COLO829 (cell line): Measurements from ENCODE around the gene HOXA1.

Source experiments
- DNase-seq: peaks from one replicate; pipeline ENCODE4 v3.0.0; 2012; ENCODE audit warnings: low spot score

Gene HOXA1

DNA sequence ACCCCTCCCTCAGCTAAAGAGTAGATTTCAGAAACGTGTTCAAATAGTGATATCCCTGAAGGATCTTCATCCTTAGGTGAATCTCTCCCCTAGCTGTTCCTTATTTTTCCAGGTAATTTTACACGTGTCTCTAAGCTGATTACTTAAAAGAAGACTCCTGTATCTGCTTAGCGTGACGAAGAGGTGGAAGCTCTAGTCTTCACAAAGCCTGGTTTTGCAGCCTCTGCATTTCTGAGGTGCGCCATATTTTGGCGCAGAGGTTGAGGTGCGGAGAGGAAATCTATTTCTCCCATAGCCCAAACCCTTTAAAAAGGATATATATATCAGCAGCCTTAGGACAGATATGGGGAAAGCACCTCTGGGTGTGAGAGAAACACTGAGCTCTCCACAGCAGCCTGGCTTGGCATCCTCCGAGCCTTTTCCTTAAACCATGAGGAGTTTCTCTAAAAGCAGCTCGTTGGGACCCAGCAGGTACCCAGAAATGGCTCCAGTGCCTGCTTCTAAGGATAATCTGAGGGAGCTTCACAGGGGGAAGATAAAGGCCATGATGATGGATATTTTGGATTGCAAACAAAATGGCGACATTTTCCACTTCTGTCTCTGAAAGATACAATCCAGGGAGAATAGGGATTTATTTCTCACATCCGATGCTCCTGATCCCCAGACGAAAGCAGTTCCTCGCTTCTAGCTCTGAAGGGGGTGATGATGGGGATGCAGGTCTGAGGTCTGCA is 9.7 kb upstream of the HOXA1 start:
- DNase-seq: no peak

- DNase-seq: no peak
Measured at GRCh38 chr7:27104341-27105058, 8.7 kb upstream of the HOXA1 start.

DNA sequence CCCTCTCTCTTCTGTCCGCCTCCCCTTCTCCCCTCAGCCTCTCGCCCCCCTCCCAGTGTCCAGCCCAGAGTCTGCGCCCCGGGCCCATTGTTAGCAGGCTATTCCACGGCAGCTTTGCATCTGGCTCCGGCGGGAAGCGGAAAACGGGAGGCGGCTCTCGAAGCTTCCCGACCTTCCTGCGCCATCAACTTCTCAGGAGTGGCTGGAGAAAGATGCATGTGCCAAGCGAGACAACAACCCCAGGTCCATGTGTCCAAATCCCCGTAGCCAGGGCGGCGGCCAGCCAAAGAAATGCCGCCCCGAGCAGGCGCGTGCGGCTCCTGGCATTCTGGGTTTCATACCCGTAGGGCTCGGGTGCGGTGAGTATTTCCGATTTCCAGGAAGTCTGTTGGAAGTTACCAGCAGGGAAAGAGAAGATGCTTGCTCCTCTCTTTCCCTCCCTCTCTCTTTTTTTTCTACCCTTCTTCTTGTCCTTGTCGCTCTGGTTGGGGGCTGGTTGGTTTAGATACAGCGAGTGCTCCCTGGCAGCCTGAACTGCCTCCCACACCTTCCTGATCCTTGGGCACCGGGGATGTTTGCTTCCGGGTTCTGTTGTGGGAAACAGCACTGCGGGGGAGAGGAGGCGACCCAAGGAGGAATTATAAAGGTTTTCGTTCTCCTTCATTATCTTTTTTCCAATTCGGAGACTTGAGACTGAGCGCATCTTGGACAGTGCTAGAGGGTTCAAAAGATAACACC is 7.9 kb upstream of the HOXA1 start:
- no peak for DNase-seq

DNA sequence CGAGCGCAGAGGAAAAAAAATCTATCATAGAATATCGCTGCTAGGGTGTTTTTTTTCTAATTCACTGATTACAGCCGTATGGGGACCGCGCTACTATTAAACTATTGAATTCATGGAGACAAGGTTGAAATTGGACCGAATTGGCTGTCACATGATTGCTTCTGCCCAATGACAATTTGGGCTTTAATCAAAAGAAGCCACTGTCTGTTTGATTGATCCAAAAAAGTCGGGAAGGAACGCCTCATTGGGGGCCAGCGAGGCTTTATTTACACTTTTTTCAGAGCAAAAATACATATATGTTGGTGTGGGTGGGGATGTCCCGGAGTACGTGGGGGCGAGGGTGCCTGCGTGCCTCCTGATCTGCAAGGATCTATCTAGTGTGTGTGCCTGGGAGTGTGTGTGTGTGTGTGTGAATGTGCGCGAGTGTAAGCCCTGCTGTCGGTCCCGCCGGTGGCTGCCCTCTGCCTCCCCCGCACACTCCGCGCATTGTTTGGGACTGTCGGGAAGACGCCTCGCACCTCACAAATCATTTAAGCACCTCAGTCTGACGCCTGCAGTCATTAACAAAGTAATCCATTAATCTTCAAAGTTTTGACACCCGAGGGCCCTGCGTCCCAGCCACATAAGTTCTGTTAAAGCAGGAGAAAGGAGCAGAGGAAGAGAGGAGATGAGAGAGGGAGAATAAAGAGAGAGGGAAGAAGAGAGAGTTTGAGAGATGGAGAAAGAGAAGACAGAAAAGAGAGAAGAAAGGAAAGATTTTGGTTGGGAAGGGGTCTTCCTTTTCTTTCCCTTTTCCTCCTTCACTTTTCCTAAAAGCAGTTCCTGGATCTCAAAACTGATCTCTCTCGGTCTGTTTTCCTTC is 7.0 kb upstream of the HOXA1 start, which contains the start of gene HOXA2:
HOXA2 (minus strand) TSS at position 103 of the 862 bp plus-strand sequence. CDS start 183 bp downstream, outside the sequence.
- no peak for DNase-seq

DNA sequence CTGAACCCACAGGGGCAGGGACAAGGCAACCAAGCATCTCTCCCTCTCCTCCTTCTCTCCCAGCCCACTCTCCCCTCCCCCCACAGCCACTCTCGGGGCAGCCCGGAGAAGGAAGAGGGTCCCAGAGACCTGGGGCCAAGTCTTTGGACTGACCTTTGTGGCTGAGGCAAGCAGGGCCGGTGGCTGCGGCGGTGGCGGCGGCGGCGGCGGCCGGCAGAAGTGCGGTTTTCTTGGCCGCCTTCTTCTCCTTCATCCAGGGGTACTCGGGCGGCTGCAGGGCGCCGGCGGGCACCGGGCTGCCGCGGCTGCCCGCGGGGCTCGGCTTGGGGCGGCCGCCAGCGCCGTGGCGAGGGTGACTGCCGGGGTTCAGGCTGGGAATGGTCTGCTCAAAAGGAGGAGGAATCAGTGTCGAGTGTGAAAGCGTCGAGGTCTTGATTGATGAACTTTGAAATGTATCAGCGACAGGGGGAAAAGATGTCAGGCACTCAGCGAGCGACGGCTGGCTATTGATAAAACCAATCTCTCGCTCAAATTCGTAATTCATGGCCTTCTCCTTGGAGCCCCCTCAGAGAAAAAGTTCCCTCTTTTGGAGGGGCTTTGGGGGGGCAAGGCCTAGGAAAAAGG is 6.3 kb upstream of the HOXA1 start:
- DNase-seq: no peak

DNA sequence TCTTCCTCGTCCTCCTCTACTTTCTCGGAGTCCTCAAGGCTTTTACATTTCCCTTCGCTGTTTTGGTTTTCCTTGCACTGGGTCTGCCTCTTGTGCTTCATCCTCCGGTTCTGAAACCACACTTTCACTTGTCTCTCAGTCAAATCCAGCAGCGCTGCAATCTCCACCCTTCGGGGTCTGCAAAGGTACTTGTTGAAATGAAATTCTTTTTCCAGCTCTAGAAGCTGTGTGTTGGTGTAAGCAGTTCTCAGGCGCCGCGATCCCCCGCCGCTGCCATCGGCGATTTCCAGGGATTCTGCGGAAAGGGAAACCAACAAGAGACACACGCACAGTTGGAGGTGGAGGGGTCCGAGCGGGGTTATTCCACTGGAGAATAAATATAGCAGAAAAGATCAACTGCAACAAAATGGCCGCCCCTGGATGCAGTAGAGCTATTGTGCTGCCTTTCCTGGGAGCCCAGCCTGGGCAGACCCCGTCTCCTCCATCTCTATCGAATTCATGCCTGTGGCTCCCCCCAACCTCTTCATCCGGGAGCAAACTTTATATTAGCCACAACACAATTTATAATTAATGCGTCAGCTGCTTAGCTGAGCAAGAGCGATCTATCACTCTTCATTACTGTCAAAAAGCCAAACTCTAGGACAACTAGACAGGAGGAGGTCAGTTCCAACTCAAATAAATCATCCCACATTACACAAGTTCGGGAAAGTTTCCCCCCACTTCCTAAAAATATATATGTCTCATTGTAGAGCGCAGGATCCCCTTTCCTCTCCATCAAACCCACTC is 5.6 kb upstream of the HOXA1 start:
- no peak for DNase-seq

- no peak for DNase-seq
Measured at GRCh38 chr7:27100694-27101170, 4.9 kb upstream of the HOXA1 start.

DNA sequence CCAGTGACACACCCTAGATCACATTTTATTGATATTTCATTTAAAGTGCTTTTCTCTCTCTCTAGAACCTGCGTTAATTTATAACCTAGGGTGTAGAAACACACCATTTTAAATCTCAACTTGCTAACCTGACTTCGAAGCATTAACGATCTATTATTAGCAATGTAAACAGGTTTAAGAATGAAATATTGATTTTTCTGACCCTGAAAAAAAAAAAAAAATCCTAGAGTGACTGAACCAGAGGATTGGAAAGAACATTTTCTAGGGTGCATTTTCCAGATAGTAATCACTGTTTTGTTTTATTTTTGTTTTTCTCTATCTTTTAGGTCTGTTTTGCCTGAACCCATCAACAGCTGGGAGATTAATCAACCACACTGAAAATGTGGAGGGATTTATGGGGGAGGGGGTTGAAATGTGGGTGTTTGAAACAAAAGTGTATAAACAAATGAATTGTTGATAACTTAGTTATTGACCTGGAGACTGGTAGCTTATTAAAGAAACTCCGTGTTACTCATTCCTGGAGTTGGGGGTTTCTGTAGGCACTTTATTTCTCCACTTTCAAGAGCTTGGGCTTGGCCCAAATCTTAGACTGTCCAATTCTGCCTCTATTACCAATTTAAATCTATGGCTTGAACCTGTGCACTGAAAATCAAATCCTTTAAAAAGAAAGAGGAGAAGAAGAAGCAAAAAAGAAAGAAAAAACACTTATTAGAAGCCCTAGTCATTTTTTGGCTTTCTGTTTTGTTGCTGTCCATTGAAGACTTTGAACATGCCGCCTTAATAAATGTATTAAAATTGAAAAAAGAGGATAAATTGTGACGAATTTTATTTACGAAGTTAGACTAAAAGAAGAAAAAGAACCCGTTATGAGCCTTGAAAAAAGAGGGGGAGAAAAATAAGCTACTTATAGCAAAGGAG is 3.9 kb upstream of the HOXA1 start:
- no peak for DNase-seq

GRCh38 chr7:27098578-27099451 is 3.0 kb upstream of the HOXA1 start:
- DNase-seq: no peak

GRCh38 chr7:27097686-27098577 is 2.1 kb upstream of the HOXA1 start:
- DNase-seq: no peak

DNA sequence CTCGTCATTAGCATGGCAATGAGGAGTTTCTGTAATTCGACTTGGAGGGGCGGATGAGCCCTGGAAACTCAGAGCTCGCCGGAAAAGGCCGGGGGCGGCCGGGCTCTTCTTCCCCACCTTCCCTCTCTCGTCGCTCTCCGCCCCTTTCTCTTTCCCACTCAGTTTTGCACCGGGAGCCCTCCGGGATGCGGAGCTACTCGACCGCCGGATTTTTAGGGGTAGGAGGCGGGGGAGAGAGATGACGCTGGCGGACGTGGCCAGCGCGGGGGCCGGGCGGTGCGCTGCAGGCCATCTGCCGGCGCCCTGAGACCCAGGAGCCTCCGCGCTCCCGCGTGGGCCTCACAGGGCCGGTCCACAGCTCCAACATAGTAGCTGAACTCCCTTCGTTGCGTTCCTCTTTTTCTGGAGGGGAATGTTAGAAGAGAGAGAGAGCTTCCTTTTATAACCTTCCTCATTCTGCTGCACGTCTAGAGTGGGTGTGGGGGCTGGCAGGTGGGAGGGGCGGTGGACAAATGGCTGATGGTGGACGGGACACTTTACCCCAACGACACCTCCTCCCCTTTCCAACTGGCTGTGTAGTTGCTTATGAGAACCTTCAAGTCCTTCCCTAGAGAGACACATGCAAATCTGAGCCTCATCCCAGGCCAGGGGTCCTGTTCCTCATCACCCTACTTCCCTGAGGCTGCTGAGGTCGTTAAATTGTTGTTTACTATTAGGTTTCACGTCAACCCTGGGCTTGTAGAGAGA is 1.1 kb upstream of the HOXA1 start:
- no peak for DNase-seq

- no peak for DNase-seq
Measured at GRCh38 chr7:27095050-27095896, 527 bp downstream of the HOXA1 start.

DNA sequence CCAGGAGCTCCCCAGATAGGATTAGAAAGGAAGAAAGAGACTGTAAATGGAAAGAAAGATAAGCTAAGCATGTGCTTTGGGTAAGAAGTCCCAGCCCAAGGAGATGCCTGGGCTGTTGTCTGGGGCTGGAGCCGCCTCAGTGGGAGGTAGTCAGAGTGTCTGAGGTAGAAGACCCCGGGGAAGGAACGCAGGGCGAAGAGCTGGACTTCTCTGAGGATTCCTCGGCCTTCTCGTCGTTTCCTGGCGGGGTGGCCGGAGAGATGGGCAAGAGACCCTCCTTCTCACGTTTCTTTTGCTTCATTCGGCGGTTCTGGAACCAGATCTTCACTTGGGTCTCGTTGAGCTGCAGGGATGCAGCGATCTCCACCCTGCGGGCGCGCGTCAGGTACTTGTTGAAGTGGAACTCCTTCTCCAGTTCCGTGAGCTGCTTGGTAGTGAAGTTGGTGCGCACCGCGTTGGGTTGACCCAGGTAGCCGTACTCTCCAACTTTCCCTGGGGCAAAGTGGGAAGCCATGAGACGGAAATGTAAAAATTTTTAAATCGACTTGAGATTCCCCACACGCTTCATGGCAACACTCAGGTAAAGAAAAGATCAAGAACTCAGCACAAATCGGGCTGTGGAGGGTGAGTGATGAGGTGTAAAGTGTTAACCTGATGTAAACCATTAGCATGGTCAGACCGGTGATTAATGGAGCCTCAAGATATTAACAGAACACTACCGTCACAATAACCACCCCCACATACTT is 1.3 kb downstream of the HOXA1 start:
- no peak for DNase-seq

DNA sequence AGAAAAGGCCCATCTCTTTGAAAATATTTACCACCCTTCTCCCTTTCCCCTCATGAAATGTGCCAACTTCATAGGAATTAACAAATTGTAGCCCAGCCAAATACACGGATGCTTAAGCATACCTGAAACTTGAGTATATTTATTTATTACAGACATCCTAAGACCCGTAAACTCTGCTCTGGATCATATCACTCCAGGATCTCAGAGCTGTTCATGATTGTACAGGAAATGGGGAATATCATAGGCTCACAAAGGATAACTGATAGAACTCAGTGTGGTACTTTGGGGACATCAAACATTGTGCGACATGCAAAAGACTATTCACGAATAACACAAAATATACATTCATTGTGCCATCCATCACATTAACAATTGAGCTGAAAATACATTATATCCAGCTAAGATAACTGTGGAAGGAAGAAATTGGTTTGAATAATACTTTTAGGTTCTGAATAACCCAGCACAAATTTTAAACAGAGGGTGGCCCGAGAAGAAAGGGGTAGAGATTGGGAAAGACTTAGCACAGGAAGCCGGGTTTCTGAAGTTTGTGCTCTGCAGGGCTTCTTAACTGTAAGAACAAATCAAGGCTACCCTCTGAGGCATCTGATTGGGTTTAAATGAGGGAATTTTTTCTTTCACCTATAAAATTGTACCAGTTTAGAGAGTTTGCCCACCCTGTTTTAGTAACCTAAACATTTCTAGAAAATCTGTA is 2.5 kb downstream of the HOXA1 start:
- DNase-seq: no peak

- no peak for DNase-seq
Measured at GRCh38 chr7:27092819-27093110, 3.0 kb downstream of the HOXA1 start.
